ENCODE results near the gene SOAT2. TPM values are rescaled to one million over a fixed set of nuclear protein-coding genes. Genes with fewer than 3 reads are reported as not detected.

SOAT2 gene
- polyA plus RNA-seq, 1 donor (not counting 4 experiments of a cell fraction or from before 2014, with no cell fraction given) = not detected

DNA sequence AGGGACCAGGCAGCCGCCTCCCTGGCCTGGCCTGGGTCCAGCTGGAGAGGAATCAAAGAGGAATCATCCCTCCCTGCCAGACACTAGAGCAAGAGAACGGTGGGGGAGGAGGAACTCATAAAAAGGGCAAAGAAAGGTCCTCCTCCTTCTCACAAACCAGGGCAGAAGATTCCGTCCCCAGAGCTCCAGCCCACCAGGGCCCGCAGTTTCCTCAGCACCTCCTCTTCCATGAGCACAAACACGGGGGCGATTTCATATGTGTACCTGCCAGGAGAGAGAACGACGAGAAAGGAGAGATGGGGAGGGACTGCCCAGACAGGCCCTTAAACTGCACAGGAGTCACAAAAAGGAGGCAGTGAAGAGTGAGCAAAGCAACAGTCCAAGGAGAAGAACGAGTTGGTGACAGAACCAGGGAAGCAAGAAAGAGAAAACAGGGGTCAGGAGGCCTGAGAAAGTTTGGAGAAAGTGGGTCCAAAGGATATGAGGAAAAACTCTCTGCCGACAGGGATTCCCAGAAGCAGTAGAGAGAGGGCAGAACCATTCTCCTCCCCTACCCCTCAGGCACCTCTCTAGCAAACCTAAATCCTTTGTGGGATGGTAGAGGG lies 68.5 kb downstream of the SOAT2 start:
- Histone ChIP-seq H3K36me3 (ENCODE audit: control insufficient read depth in 2 of 2, extremely low read depth in 1 of 2, insufficient read depth in 2 of 2, low read length in 2 of 2) (peaks cover 0 to 7% of the 10 kb centered on the region in 2 experiments), H3K27ac (ENCODE audit: control insufficient read depth, insufficient read depth, low read length) (no peak overlapping the region), H3K9ac (ENCODE audit: control insufficient read depth, extremely low read depth, insufficient read depth, low read length) (no peak overlapping the region), H3K9me1 (ENCODE audit: control insufficient read depth, extremely low read depth, insufficient read depth, low read length) (no peaks in the 10 kb centered on the region), H4K20me1 (ENCODE audit: control insufficient read depth, extremely low read depth, insufficient read depth, low read length) (no peaks in the 10 kb centered on the region), H3K9me3 (ENCODE audit: control insufficient read depth, low read depth, low read length) (no peaks in the 10 kb centered on the region), H3K4me1 (ENCODE audit: control insufficient read depth, extremely low read depth, insufficient read depth, low read length) (peaks cover 13% of the 10 kb centered on the region), H3K4me3 (ENCODE audit: control insufficient read depth in 2 of 3, extremely low read depth in 1 of 3, insufficient read depth in 2 of 3, low read depth in 1 of 3, low read length in 3 of 3) (no peak overlapping the region), H2AFZ (ENCODE audit: control insufficient read depth, low read length) (no peak overlapping the region), H3K27me3 (ENCODE audit: control insufficient read depth, extremely low read depth, insufficient read depth, low read length) (no peaks in the 10 kb centered on the region), H3K4me2 (ENCODE audit: control insufficient read depth, extremely low read depth, insufficient read depth, low read depth, low read length) (no peak overlapping the region), H3K79me2 (ENCODE audit: control insufficient read depth, insufficient read depth, low read length) (no peaks in the 10 kb centered on the region)
- TF ChIP-seq EZH2 (IDR thresholded peaks at IDR 0.05; ENCODE audit: low read length) = no peak
- TF ChIP-seq, protein P1, sequence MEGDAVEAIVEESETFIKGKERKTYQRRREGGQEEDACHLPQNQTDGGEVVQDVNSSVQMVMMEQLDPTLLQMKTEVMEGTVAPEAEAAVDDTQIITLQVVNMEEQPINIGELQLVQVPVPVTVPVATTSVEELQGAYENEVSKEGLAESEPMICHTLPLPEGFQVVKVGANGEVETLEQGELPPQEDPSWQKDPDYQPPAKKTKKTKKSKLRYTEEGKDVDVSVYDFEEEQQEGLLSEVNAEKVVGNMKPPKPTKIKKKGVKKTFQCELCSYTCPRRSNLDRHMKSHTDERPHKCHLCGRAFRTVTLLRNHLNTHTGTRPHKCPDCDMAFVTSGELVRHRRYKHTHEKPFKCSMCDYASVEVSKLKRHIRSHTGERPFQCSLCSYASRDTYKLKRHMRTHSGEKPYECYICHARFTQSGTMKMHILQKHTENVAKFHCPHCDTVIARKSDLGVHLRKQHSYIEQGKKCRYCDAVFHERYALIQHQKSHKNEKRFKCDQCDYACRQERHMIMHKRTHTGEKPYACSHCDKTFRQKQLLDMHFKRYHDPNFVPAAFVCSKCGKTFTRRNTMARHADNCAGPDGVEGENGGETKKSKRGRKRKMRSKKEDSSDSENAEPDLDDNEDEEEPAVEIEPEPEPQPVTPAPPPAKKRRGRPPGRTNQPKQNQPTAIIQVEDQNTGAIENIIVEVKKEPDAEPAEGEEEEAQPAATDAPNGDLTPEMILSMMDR (optimal IDR thresholded peaks at IDR 0.05 in 1 of 3, IDR thresholded peaks at IDR 0.05 in 1 of 3, conservative IDR thresholded peaks at IDR 0.05 in 1 of 3; ENCODE audit: extremely low read depth in 1 of 3, insufficient read depth in 2 of 3, low read length in 3 of 3) = no peak
- FAIRE-seq (no peak), DNase-seq (ENCODE audit: low read depth, low spot score) (no peak)
- dilution Hi-C loops (cut with MboI; ENCODE audit: extremely low pct_ligation_motif_present, low sequenced_read_pairs) = no loop called here

- Histone ChIP-seq H3K79me2 (ENCODE audit: control insufficient read depth, insufficient read depth, low read length) (no peaks in the 10 kb centered on the region), H3K9me3 (ENCODE audit: control insufficient read depth, low read depth, low read length) (no peaks in the 10 kb centered on the region), H3K4me3 (ENCODE audit: control insufficient read depth in 2 of 3, extremely low read depth in 1 of 3, insufficient read depth in 2 of 3, low read depth in 1 of 3, low read length in 3 of 3) (no peak overlapping the region), H4K20me1 (ENCODE audit: control insufficient read depth, extremely low read depth, insufficient read depth, low read length) (no peaks in the 10 kb centered on the region), H2AFZ (ENCODE audit: control insufficient read depth, low read length) (no peak overlapping the region), H3K4me2 (ENCODE audit: control insufficient read depth, extremely low read depth, insufficient read depth, low read depth, low read length) (no peak overlapping the region), H3K36me3 (ENCODE audit: control insufficient read depth in 2 of 2, extremely low read depth in 1 of 2, insufficient read depth in 2 of 2, low read length in 2 of 2) (peaks cover 0 to 7% of the 10 kb centered on the region in 2 experiments), H3K9me1 (ENCODE audit: control insufficient read depth, extremely low read depth, insufficient read depth, low read length) (no peaks in the 10 kb centered on the region), H3K27ac (ENCODE audit: control insufficient read depth, insufficient read depth, low read length) (no peak overlapping the region), H3K9ac (ENCODE audit: control insufficient read depth, extremely low read depth, insufficient read depth, low read length) (no peak overlapping the region), H3K27me3 (ENCODE audit: control insufficient read depth, extremely low read depth, insufficient read depth, low read length) (no peaks in the 10 kb centered on the region), H3K4me1 (ENCODE audit: control insufficient read depth, extremely low read depth, insufficient read depth, low read length) (peaks cover 10% of the 10 kb centered on the region)
- TF ChIP-seq EZH2 (IDR thresholded peaks at IDR 0.05; ENCODE audit: low read length) = no peak
- TF ChIP-seq, protein P1 (optimal IDR thresholded peaks at IDR 0.05 in 1 of 3, IDR thresholded peaks at IDR 0.05 in 1 of 3, conservative IDR thresholded peaks at IDR 0.05 in 1 of 3; ENCODE audit: extremely low read depth in 1 of 3, insufficient read depth in 2 of 3, low read length in 3 of 3) = no peak
- dilution Hi-C loops (cut with MboI; ENCODE audit: extremely low pct_ligation_motif_present, low sequenced_read_pairs) = no loop called here
- no peak for DNase-seq (ENCODE audit: low read depth, low spot score)
- no peak for FAIRE-seq
Measured at GRCh38 chr12:53172352-53172751, 69.1 kb downstream of the SOAT2 start.

Measured in keratinocyte (primary cell).